Memory B cell (primary cell): ENCODE data around the gene NSUN7.

Source experiments
- ATAC-seq: fragments of 150-1000 bp; cut with Tn5 transposase; 2 replicates; pipeline ENCODE4 v1.10.0; 2021; ENCODE audit warnings: low read depth, mild to moderate bottlenecking, moderate library complexity
- DNase-seq, 2 donors: peaks; one replicate each; pipeline ENCODE4 v3.0.0; 2022; ENCODE audit warnings: low spot score in 2 of 2
- H3K27ac Mint-ChIP-seq: one replicate; pipeline ENCODE4 v1.8.0; 2022; ENCODE audit warnings: mild to moderate bottlenecking, moderate library complexity, mixed read lengths
- H3K27me3 Mint-ChIP-seq: one replicate; pipeline ENCODE4 v1.8.0; 2022; ENCODE audit warnings: mixed read lengths
- H3K36me3 Mint-ChIP-seq: one replicate; pipeline ENCODE4 v1.8.0; 2022; ENCODE audit warnings: mild to moderate bottlenecking, mixed read lengths
- H3K4me1 Mint-ChIP-seq: one replicate; pipeline ENCODE4 v1.8.0; 2022; ENCODE audit warnings: mixed read lengths
- H3K4me3 Mint-ChIP-seq: one replicate; pipeline ENCODE4 v1.8.0; 2022; ENCODE audit warnings: mild to moderate bottlenecking, moderate library complexity, mixed read lengths
- H3K9me3 Mint-ChIP-seq: one replicate; pipeline ENCODE4 v1.8.0; 2022; ENCODE audit warnings: mixed read lengths

NSUN7 gene

GRCh38 chr4:40856840-40857362, 107.1 kb downstream of the NSUN7 start:
- ATAC-seq (peak; percentile 90), DNase-seq (peak; percentile 34 to 57)
- Mint-ChIP-seq H3K4me3 (peak overlapping the region; percentile 79), H3K27me3 (peaks cover 26% of the 10 kb centered on the region), H3K4me1 (peaks cover 18% of the 10 kb centered on the region), H3K9me3 (no peaks in the 10 kb centered on the region), H3K27ac (no peak overlapping the region), H3K36me3 (no peaks in the 10 kb centered on the region)

DNA sequence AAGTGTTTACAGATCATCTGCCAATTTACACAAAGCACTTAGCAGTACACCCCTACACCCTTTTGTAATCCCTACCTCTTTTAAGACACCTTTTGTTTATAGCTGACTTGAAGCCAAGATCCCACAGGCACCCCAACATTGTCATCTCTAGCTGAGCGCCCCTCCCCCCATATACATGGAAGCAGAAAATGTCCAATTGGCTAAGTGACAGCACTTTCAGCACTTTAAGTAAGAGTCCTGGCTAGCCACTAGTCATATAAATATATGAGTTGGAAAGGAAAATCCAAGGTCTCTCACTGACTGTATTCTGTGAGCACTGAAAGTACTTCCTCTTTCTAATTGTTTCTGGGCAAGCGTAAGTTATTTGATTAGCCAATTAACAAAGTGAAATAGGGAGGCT, 108.2 kb downstream of the NSUN7 start:
- Mint-ChIP-seq H3K27ac (no peak overlapping the region), H3K4me1 (peaks cover 18% of the 10 kb centered on the region), H3K36me3 (no peaks in the 10 kb centered on the region), H3K27me3 (peaks cover 25% of the 10 kb centered on the region), H3K4me3 (peak overlapping the region; percentile 52), H3K9me3 (no peaks in the 10 kb centered on the region)
- ATAC-seq (peak; percentile 32), DNase-seq (no peak)

DNA sequence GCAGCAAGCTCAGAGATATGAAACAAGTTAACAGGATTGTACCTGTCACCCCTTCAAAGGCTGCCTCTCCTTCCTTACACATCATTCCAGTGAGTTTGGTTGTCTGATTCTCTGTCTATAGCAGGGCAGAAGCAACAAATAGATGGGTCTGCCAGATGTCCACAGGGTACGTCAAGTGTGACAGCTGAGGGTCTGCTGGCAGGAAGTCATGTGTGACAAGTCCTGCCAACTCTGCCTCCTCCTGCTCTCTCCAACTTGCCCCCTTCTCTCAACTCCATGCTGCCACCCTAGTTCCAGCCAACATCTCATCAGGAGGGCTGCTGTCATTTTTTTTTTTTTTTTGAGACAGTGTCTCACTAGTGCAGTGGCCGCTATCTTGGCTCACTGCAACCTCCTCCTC, 109.2 kb downstream of the NSUN7 start:
- H3K4me1 Mint-ChIP-seq, result peaks cover 18% of the 10 kb centered on the region
- H3K36me3 Mint-ChIP-seq, result no peaks in the 10 kb centered on the region
- no peak for DNase-seq
- H3K4me3 Mint-ChIP-seq, result no peak overlapping the region
- ATAC-seq, result no peak
- no peaks in the 10 kb centered on the region for H3K9me3 Mint-ChIP-seq
- peaks cover 19% of the 10 kb centered on the region for H3K27me3 Mint-ChIP-seq
- H3K27ac Mint-ChIP-seq, result no peak overlapping the region
